CD8-positive, alpha-beta memory T cell (primary cell): ENCODE measurements around the gene RAPGEF1. TPM values are rescaled to one million over a fixed set of nuclear protein-coding genes. Genes with fewer than 3 reads are reported as not detected.

Source experiments
- CTCF ChIA-PET: fragments of 350-600 bp; sonication (Branson Sonifier 250); formaldehyde crosslinking; loops from one replicate; lab custom pipeline; 2021; ENCODE audit warnings: antibody characterized with exemption; lab: Charles Lee
- POLR2A ChIA-PET: fragments of 350-600 bp; sonication (Branson Sonifier 250); formaldehyde crosslinking; loops from one replicate; lab custom pipeline; 2021; ENCODE audit warnings: antibody characterized with exemption; lab: Charles Lee
- DNase-seq, 5 donors: peaks; one replicate each; pipeline versions ENCODE4 v3.0.0 to v3.0.0-alpha.2; 2020 to 2022; ENCODE audit warnings: mixed read lengths in 1 of 5
- H3K27ac ChIP-seq: one replicate; pipeline ENCODE4 v1.7.0; 2013; ENCODE audit warnings: low read depth, mild to moderate bottlenecking, low read length, moderate library complexity
- H3K27me3 ChIP-seq: 2 replicates; pipeline ENCODE4 v1.7.0; 2013; ENCODE audit warnings: low read length, mild to moderate bottlenecking; ENCODE audit not compliant: insufficient read depth, poor library complexity, severe bottlenecking
- H3K36me3 ChIP-seq: 2 replicates; pipeline ENCODE4 v1.7.0; 2013; ENCODE audit warnings: mild to moderate bottlenecking, low read length, moderate library complexity; ENCODE audit not compliant: insufficient read depth
- H3K4me1 ChIP-seq: 2 replicates; pipeline ENCODE4 v1.7.0; 2013; ENCODE audit warnings: mild to moderate bottlenecking, low read length, moderate library complexity; ENCODE audit not compliant: insufficient read depth
- H3K4me3 ChIP-seq: 2 replicates; pipeline ENCODE4 v1.7.0; 2013; ENCODE audit warnings: mild to moderate bottlenecking, low read length
- H3K9me3 ChIP-seq: 2 replicates; pipeline ENCODE4 v1.7.0; 2013; ENCODE audit warnings: mild to moderate bottlenecking, low read length
- H3K27ac Mint-ChIP-seq, 8 donors: one replicate each; pipeline ENCODE4 v1.8.0; 2020 to 2021; ENCODE audit warnings: mixed read lengths in 8 of 8, mild to moderate bottlenecking in 6 of 8, inconsistent platforms in 3 of 8, moderate library complexity in 3 of 8
- H3K27me3 Mint-ChIP-seq, 2 donors: one replicate each; pipeline ENCODE4 v1.8.0; 2020 to 2021; ENCODE audit warnings: mixed read lengths in 2 of 2, mild to moderate bottlenecking in 1 of 2, moderate library complexity in 1 of 2
- H3K36me3 Mint-ChIP-seq, 3 donors: one replicate each; pipeline ENCODE4 v1.8.0; 2020 to 2021; ENCODE audit warnings: mixed read lengths in 3 of 3, inconsistent platforms in 1 of 3, mild to moderate bottlenecking in 1 of 3
- H3K4me1 Mint-ChIP-seq, 3 donors: one replicate each; pipeline ENCODE4 v1.8.0; 2020 to 2021; ENCODE audit warnings: mixed read lengths in 3 of 3, inconsistent platforms in 1 of 3, mild to moderate bottlenecking in 1 of 3
- H3K4me3 Mint-ChIP-seq, 7 donors: one replicate each; pipeline ENCODE4 v1.8.0; 2020 to 2021; ENCODE audit warnings: mixed read lengths in 7 of 7, mild to moderate bottlenecking in 6 of 7, moderate library complexity in 4 of 7, inconsistent platforms in 2 of 7
- H3K9me3 Mint-ChIP-seq, 5 donors: one replicate each; pipeline ENCODE4 v1.8.0; 2020 to 2022; ENCODE audit warnings: mixed read lengths in 5 of 5, mild to moderate bottlenecking in 3 of 5, moderate library complexity in 2 of 5, inconsistent platforms in 1 of 5
- polyA plus RNA-seq: library from polyadenylated mRNA; unstranded; fragments of 300-500 nt; fragmentation: Illumina TruSeq; gene quantifications from one replicate; pipeline ENCODE4 v1.2.3, GENCODE V29; 2021
- total RNA-seq, 2 experiments: library from RNA; stranded (reverse); gene quantifications; one replicate each; pipeline ENCODE4 v1.2.3, GENCODE V29; 2021

RAPGEF1 gene
- total and polyA plus RNA-seq, 3 experiments from 2014 or later = 20.1 to 148 (median 145) TPM

- DNase-seq = peak; percentile 24 to 70 (median 61)
- ChIA-PET CTCF (interaction anchor here (0.8 to 1.7 kb wide), 4 partner anchors 12 to 172 kb away, joined by 3 to 5 read pairs (median 3); no protein-coding TSS in a partner anchor), POLR2A (interaction anchor here (1.2 to 1.6 kb wide), 2 partner anchors 13 to 76 kb away, joined by 3 to 4 read pairs; partner anchors contain the start of gene POMT1)
- Histone ChIP-seq H3K9me3 (no peaks in the 10 kb centered on the region), H3K4me3 (peak overlapping the region; percentile 54), H3K36me3 (peaks cover 29% of the 10 kb centered on the region), H3K27ac (peak overlapping the region; percentile 51), H3K27me3 (no peaks in the 10 kb centered on the region), H3K4me1 (peaks cover 30% of the 10 kb centered on the region)
- Mint-ChIP-seq H3K27me3 (no peaks in the 10 kb centered on the region), H3K36me3 (peaks cover 0 to 89% (median 6%) of the 10 kb centered on the region in 3 donors), H3K9me3 (no peaks in the 10 kb centered on the region), H3K4me3 (peak overlapping the region; percentile 9 to 74 (median 69)), H3K4me1 (peaks cover 21 to 34% (median 30%) of the 10 kb centered on the region in 3 donors), H3K27ac (peak overlapping the region; percentile 81 to 96 (median 93))
These were observed 161.0 kb downstream of the RAPGEF1 start for GRCh38 chr9:131578731-131579504.

DNA sequence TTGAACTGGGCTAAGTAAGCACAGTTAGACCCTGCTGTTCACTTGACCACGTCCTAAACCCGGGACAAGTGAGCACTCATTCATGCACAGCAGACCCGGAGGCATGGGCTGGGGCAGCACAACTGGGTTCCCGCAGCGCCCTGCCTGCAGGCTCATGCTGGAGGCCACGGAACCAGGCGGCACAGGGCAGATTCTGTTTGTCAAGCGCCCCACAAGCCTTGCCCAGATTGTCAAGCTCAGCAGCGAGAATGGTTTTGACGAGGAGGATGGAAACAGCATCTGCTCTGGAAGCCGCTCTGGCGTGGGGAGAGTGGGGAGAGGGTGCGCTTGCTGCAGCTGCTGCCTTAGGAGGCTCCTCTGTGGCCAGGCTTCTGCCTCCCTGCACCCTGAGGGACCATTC, 161.9 kb downstream of the RAPGEF1 start:
- Mint-ChIP-seq H3K4me1 (peaks cover 21 to 26% (median 24%) of the 10 kb centered on the region in 3 donors), H3K9me3 (no peaks in the 10 kb centered on the region), H3K27ac (peak overlapping the region; percentile 81 to 96 (median 92)), H3K27me3 (no peaks in the 10 kb centered on the region), H3K36me3 (peaks cover 0 to 86% (median 4%) of the 10 kb centered on the region in 3 donors), H3K4me3 (peak overlapping the region in 3 of 7 donors; percentile 24 to 73 (median 40))
- Histone ChIP-seq H3K27me3 (no peaks in the 10 kb centered on the region), H3K4me1 (peaks cover 21% of the 10 kb centered on the region), H3K4me3 (no peak overlapping the region), H3K9me3 (no peaks in the 10 kb centered on the region), H3K36me3 (peaks cover 24% of the 10 kb centered on the region), H3K27ac (peak overlapping the region; percentile 51)
- no peak for DNase-seq
- ChIA-PET POLR2A (interaction anchor here (1.2 to 1.6 kb wide), 2 partner anchors 14 to 75 kb away, joined by 3 to 4 read pairs; partner anchors contain the start of gene POMT1), CTCF (no interaction called here)

DNA sequence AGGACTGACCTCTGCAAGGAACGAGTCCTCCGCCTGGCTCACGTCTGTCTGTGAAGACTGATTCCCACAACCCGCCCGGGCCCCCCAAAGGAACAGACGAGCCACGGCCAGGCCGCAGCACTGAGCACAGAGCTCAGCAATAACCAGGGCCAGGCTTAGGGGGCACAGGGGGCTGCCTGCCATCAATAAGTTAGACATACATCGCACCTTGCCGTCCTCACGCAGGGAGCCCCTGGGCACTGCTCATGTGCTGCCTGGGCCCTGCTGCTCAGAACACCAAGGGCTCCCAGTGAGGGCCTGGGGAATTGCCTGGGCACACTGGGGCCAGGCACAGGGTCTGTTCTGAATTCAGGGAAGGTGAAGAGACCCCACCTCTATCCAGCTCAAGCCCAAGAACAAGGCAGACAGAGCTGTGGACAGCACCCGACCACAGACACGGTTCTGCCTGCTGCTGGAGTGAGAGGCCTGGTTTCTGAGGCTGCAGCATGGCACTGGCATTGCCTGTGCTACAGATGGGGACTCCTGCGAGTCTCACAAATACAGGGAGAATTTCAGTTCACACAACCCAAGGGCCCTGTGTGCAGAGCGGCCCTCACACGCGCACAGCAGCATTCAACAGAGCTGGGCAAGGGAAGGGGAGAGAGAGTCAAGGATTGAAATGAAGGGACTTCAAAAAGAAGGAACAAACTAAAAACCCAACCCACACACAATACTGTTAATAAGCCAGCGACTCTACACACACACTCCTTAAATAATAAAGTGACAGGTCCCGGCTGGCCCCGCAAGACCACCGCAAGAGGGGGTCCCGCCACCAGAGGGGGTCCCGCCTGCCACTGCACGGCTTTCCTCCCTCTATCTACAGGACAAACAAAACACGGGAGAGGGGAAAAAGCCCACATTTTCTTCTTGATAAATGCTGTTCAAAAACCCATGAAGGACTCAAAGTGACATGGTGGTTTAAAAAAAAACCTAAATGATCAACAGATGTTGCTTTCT, 162.6 kb downstream of the RAPGEF1 start:
- no peaks in the 10 kb centered on the region for H3K9me3 Mint-ChIP-seq
- peak overlapping the region in 3 of 7 donors; percentile 15 to 44 (median 38) for H3K4me3 Mint-ChIP-seq
- CTCF ChIA-PET = no interaction called here
- Histone ChIP-seq H3K4me1 (peaks cover 21% of the 10 kb centered on the region), H3K36me3 (peaks cover 24% of the 10 kb centered on the region), H3K27me3 (no peaks in the 10 kb centered on the region), H3K4me3 (no peak overlapping the region), H3K27ac (no peak overlapping the region), H3K9me3 (no peaks in the 10 kb centered on the region)
- no peak for DNase-seq
- POLR2A ChIA-PET = no interaction called here
- H3K27ac Mint-ChIP-seq = peak overlapping the region; percentile 23 to 96 (median 92)
- H3K4me1 Mint-ChIP-seq = peaks cover 21 to 26% (median 23%) of the 10 kb centered on the region in 3 donors
- peaks cover 3 to 86% (median 6%) of the 10 kb centered on the region in 3 donors for H3K36me3 Mint-ChIP-seq
- H3K27me3 Mint-ChIP-seq = no peaks in the 10 kb centered on the region

GRCh38 chr9:131575946-131576853, 163.7 kb downstream of the RAPGEF1 start:
- H3K27me3 Mint-ChIP-seq = no peaks in the 10 kb centered on the region
- Histone ChIP-seq H3K4me3 (no peak overlapping the region), H3K36me3 (peaks cover 16% of the 10 kb centered on the region), H3K9me3 (no peaks in the 10 kb centered on the region), H3K27ac (no peak overlapping the region), H3K27me3 (no peaks in the 10 kb centered on the region), H3K4me1 (peaks cover 21% of the 10 kb centered on the region)
- POLR2A ChIA-PET = no interaction called here
- H3K36me3 Mint-ChIP-seq = peaks cover 3 to 79% (median 4%) of the 10 kb centered on the region in 3 donors
- no peaks in the 10 kb centered on the region for H3K9me3 Mint-ChIP-seq
- H3K27ac Mint-ChIP-seq = peak overlapping the region in 4 of 8 donors; percentile 32 to 58 (median 46)
- DNase-seq = no peak
- no peak overlapping the region for H3K4me3 Mint-ChIP-seq
- peaks cover 21 to 26% (median 24%) of the 10 kb centered on the region in 3 donors for H3K4me1 Mint-ChIP-seq
- CTCF ChIA-PET = interaction anchor here (1.3 kb wide), 1 partner anchor 240 kb away, joined by 3 read pairs; no protein-coding TSS in a partner anchor

- CTCF ChIA-PET = interaction anchor here (1.3 kb wide), 1 partner anchor 239 kb away, joined by 3 read pairs; no protein-coding TSS in a partner anchor
- peaks cover 12% of the 10 kb centered on the region for H3K36me3 ChIP-seq
These were observed 164.9 kb downstream of the RAPGEF1 start for GRCh38 chr9:131574730-131575640.

GRCh38 chr9:131567910-131568309, 172.0 kb downstream of the RAPGEF1 start:
- no peaks in the 10 kb centered on the region for H3K36me3 ChIP-seq
- Mint-ChIP-seq H3K4me3 (no peak overlapping the region), H3K27me3 (peaks cover 0 to 2% of the 10 kb centered on the region in 2 donors), H3K36me3 (peaks cover 3 to 33% (median 9%) of the 10 kb centered on the region in 3 donors), H3K9me3 (no peaks in the 10 kb centered on the region), H3K4me1 (peaks cover 0 to 4% (median 4%) of the 10 kb centered on the region in 3 donors), H3K27ac (peak overlapping the region in 1 of 8 donors; percentile 60)
- H3K9me3 ChIP-seq = no peaks in the 10 kb centered on the region
- H3K4me3 ChIP-seq = no peak overlapping the region
- CTCF ChIA-PET = no interaction called here
- DNase-seq = peak in 1 of 5 donors; percentile 33
- H3K4me1 ChIP-seq = no peaks in the 10 kb centered on the region
- H3K27me3 ChIP-seq = no peaks in the 10 kb centered on the region
- POLR2A ChIA-PET = no interaction called here
- no peak overlapping the region for H3K27ac ChIP-seq

More at GRCh38 chr9:131574730-131575640, 164.9 kb downstream of the RAPGEF1 start:
- no peaks in the 10 kb centered on the region for H3K9me3 ChIP-seq
- Mint-ChIP-seq H3K9me3 (no peaks in the 10 kb centered on the region), H3K36me3 (peaks cover 3 to 75% (median 3%) of the 10 kb centered on the region in 3 donors), H3K4me1 (peaks cover 21 to 27% (median 26%) of the 10 kb centered on the region in 3 donors), H3K4me3 (no peak overlapping the region), H3K27me3 (peaks cover 0 to under 1% of the 10 kb centered on the region in 2 donors), H3K27ac (peak overlapping the region in 3 of 8 donors; percentile 42 to 66 (median 57))
- H3K4me1 ChIP-seq = peaks cover 21% of the 10 kb centered on the region
- no peak for DNase-seq
- POLR2A ChIA-PET = no interaction called here
- H3K27me3 ChIP-seq = no peaks in the 10 kb centered on the region
- H3K4me3 ChIP-seq = no peak overlapping the region
- no peak overlapping the region for H3K27ac ChIP-seq
